Measurements from ENCODE around the gene DHRS3.

Gene DHRS3

GRCh38 chr1:12644237-12644636 is 26.2 kb upstream of the DHRS3 start:
- Histone ChIP-seq H2BK5ac (ENCODE audit: low read depth, low read length, poor library complexity, severe bottlenecking) (no peak overlapping the region), H3K9me3 (ENCODE audit: control insufficient read depth, low read length) (peaks cover 14% of the 10 kb centered on the region), H3K4ac (ENCODE audit: low read depth in 1 of 2, low read length in 2 of 2) (no peak overlapping the region), H2AFZ (ENCODE audit: low read depth, low read length) (no peak overlapping the region), H3K23ac (ENCODE audit: low read length in 2 of 2) (no peak overlapping the region), H3K36me3 (ENCODE audit: control insufficient read depth in 1 of 2, insufficient read depth in 2 of 2, low read depth in 1 of 2, low read length in 2 of 2) (no peaks in the 10 kb centered on the region), H3K4me2 (ENCODE audit: low read length, poor library complexity, severe bottlenecking) (no peak overlapping the region), H4K91ac (ENCODE audit: low read length) (no peak overlapping the region), H3K9ac (ENCODE audit: low read length) (no peak overlapping the region), H3K4me3 (ENCODE audit: insufficient read depth in 1 of 2, low read depth in 1 of 2, low read length in 2 of 2) (no peak overlapping the region), H3K27ac (ENCODE audit: low read length, poor library complexity, severe bottlenecking) (no peak overlapping the region), H3K79me1 (replicated peaks; ENCODE audit: low read length, poor library complexity, severe bottlenecking) (no peaks in the 10 kb centered on the region), H2AK5ac (ENCODE audit: low read length, severe bottlenecking) (no peak overlapping the region), H3K14ac (ENCODE audit: low read length in 2 of 2) (no peak overlapping the region), H2BK120ac (ENCODE audit: low read depth, low read length) (no peak overlapping the region), H3K4me1 (ENCODE audit: control insufficient read depth, insufficient read depth, low read depth, low read length) (no peaks in the 10 kb centered on the region), H2BK12ac (ENCODE audit: low read length in 2 of 2) (no peak overlapping the region), H2BK15ac (ENCODE audit: low read depth, poor library complexity, severe bottlenecking) (no peak overlapping the region), H3K27me3 (ENCODE audit: control insufficient read depth in 1 of 2, insufficient read depth in 1 of 2, low read length in 2 of 2) (peaks cover 0 to 28% of the 10 kb centered on the region in 2 experiments), H4K8ac (ENCODE audit: low read length) (no peak overlapping the region), H3K18ac (ENCODE audit: low read depth in 1 of 2, low read length in 2 of 2) (no peak overlapping the region)
- 91% methylated on average over 2 of the region's 2 CpGs for WGBS
- no peak for DNase-seq

- no peak within 1 kb of the TSS for H2BK12ac ChIP-seq (ENCODE audit: low read length in 2 of 2)
- no peak within 1 kb of the TSS for H3K14ac ChIP-seq (ENCODE audit: low read length in 2 of 2)
- H3K27me3 ChIP-seq (ENCODE audit: control insufficient read depth in 1 of 2, insufficient read depth in 1 of 2, low read length in 2 of 2): peaks cover 0 to 23% of the 10 kb centered on the region in 2 experiments
- no peak within 1 kb of the TSS for H3K27ac ChIP-seq (ENCODE audit: low read length, poor library complexity, severe bottlenecking)
- no peak for DNase-seq
- no peak within 1 kb of the TSS for H4K91ac ChIP-seq (ENCODE audit: low read length)
- H3K4ac ChIP-seq (ENCODE audit: low read depth in 1 of 2, low read length in 2 of 2): no peak within 1 kb of the TSS
- no peaks in the 10 kb centered on the region for H3K4me1 ChIP-seq (ENCODE audit: control insufficient read depth, insufficient read depth, low read depth, low read length)
- no peak within 1 kb of the TSS for H2AK5ac ChIP-seq (ENCODE audit: low read length, severe bottlenecking)
- H3K18ac ChIP-seq (ENCODE audit: low read depth in 1 of 2, low read length in 2 of 2): no peak within 1 kb of the TSS
- H3K4me3 ChIP-seq (ENCODE audit: insufficient read depth in 1 of 2, low read depth in 1 of 2, low read length in 2 of 2): no peak within 1 kb of the TSS
- no peak within 1 kb of the TSS for H2BK5ac ChIP-seq (ENCODE audit: low read depth, low read length, poor library complexity, severe bottlenecking)
- H4K8ac ChIP-seq (ENCODE audit: low read length): no peak within 1 kb of the TSS
- no peak within 1 kb of the TSS for H3K4me2 ChIP-seq (ENCODE audit: low read length, poor library complexity, severe bottlenecking)
- no peak within 1 kb of the TSS for H2AFZ ChIP-seq (ENCODE audit: low read depth, low read length)
- H3K36me3 ChIP-seq (ENCODE audit: control insufficient read depth in 1 of 2, insufficient read depth in 2 of 2, low read depth in 1 of 2, low read length in 2 of 2): no peaks in the 10 kb centered on the region
- WGBS: 74% methylated on average over 7 of the region's 7 CpGs
- H3K9me3 ChIP-seq (ENCODE audit: control insufficient read depth, low read length): peaks cover 19% of the 10 kb centered on the region
- no peak within 1 kb of the TSS for H3K23ac ChIP-seq (ENCODE audit: low read length in 2 of 2)
- H3K9ac ChIP-seq (ENCODE audit: low read length): no peak within 1 kb of the TSS
- no peak within 1 kb of the TSS for H2BK120ac ChIP-seq (ENCODE audit: low read depth, low read length)
- H3K79me1 ChIP-seq (replicated peaks; ENCODE audit: low read length, poor library complexity, severe bottlenecking): no peaks in the 10 kb centered on the region
- no peak within 1 kb of the TSS for H2BK15ac ChIP-seq (ENCODE audit: low read depth, poor library complexity, severe bottlenecking)
Observed at GRCh38 chr1:12643785-12644184, 25.8 kb upstream of the DHRS3 start, which contains the start of gene AADACL4. TSS of gene AADACL4 (plus strand) at chr1:12644085. CDS start at chr1:12644547, 462 bp downstream.

GRCh38 chr1:12643079-12643478 is 25.1 kb upstream of the DHRS3 start:
- Histone ChIP-seq H3K4me2 (ENCODE audit: low read length, poor library complexity, severe bottlenecking) (no peak overlapping the region), H4K91ac (ENCODE audit: low read length) (no peak overlapping the region), H2AFZ (ENCODE audit: low read depth, low read length) (no peak overlapping the region), H2BK15ac (ENCODE audit: low read depth, poor library complexity, severe bottlenecking) (no peak overlapping the region), H2BK120ac (ENCODE audit: low read depth, low read length) (no peak overlapping the region), H3K9me3 (ENCODE audit: control insufficient read depth, low read length) (peaks cover 24% of the 10 kb centered on the region), H3K4me3 (ENCODE audit: insufficient read depth in 1 of 2, low read depth in 1 of 2, low read length in 2 of 2) (no peak overlapping the region), H3K27me3 (ENCODE audit: control insufficient read depth in 1 of 2, insufficient read depth in 1 of 2, low read length in 2 of 2) (peaks cover 0 to 20% of the 10 kb centered on the region in 2 experiments), H3K18ac (ENCODE audit: low read depth in 1 of 2, low read length in 2 of 2) (no peak overlapping the region), H3K79me1 (replicated peaks; ENCODE audit: low read length, poor library complexity, severe bottlenecking) (no peaks in the 10 kb centered on the region), H2BK5ac (ENCODE audit: low read depth, low read length, poor library complexity, severe bottlenecking) (no peak overlapping the region), H3K9ac (ENCODE audit: low read length) (no peak overlapping the region), H3K4me1 (ENCODE audit: control insufficient read depth, insufficient read depth, low read depth, low read length) (no peaks in the 10 kb centered on the region), H3K23ac (ENCODE audit: low read length in 2 of 2) (no peak overlapping the region), H3K4ac (ENCODE audit: low read depth in 1 of 2, low read length in 2 of 2) (no peak overlapping the region), H3K27ac (ENCODE audit: low read length, poor library complexity, severe bottlenecking) (no peak overlapping the region), H3K14ac (ENCODE audit: low read length in 2 of 2) (no peak overlapping the region), H4K8ac (ENCODE audit: low read length) (no peak overlapping the region), H2AK5ac (ENCODE audit: low read length, severe bottlenecking) (no peak overlapping the region), H2BK12ac (ENCODE audit: low read length in 2 of 2) (no peak overlapping the region), H3K36me3 (ENCODE audit: control insufficient read depth in 1 of 2, insufficient read depth in 2 of 2, low read depth in 1 of 2, low read length in 2 of 2) (no peaks in the 10 kb centered on the region)
- no peak for DNase-seq
- 75% methylated on average over 1 of the region's 2 CpGs for WGBS

GRCh38 chr1:12640958-12641272 is 22.9 kb upstream of the DHRS3 start:
- Histone ChIP-seq H2AFZ (ENCODE audit: low read depth, low read length) (no peak overlapping the region), H3K27me3 (ENCODE audit: control insufficient read depth in 1 of 2, insufficient read depth in 1 of 2, low read length in 2 of 2) (peaks cover 0 to 12% of the 10 kb centered on the region in 2 experiments), H3K4me2 (ENCODE audit: low read length, poor library complexity, severe bottlenecking) (no peak overlapping the region), H2BK120ac (ENCODE audit: low read depth, low read length) (no peak overlapping the region), H3K9ac (ENCODE audit: low read length) (no peak overlapping the region), H3K9me3 (ENCODE audit: control insufficient read depth, low read length) (peaks cover 26% of the 10 kb centered on the region), H3K27ac (ENCODE audit: low read length, poor library complexity, severe bottlenecking) (no peak overlapping the region), H3K4me1 (ENCODE audit: control insufficient read depth, insufficient read depth, low read depth, low read length) (peaks cover 10% of the 10 kb centered on the region), H3K23ac (ENCODE audit: low read length in 2 of 2) (no peak overlapping the region), H2BK12ac (ENCODE audit: low read length in 2 of 2) (no peak overlapping the region), H2BK15ac (ENCODE audit: low read depth, poor library complexity, severe bottlenecking) (no peak overlapping the region), H2BK5ac (ENCODE audit: low read depth, low read length, poor library complexity, severe bottlenecking) (no peak overlapping the region), H3K14ac (ENCODE audit: low read length in 2 of 2) (no peak overlapping the region), H3K18ac (ENCODE audit: low read depth in 1 of 2, low read length in 2 of 2) (no peak overlapping the region), H4K91ac (ENCODE audit: low read length) (no peak overlapping the region), H3K4ac (ENCODE audit: low read depth in 1 of 2, low read length in 2 of 2) (no peak overlapping the region), H3K36me3 (ENCODE audit: control insufficient read depth in 1 of 2, insufficient read depth in 2 of 2, low read depth in 1 of 2, low read length in 2 of 2) (no peaks in the 10 kb centered on the region), H2AK5ac (ENCODE audit: low read length, severe bottlenecking) (no peak overlapping the region), H3K4me3 (ENCODE audit: insufficient read depth in 1 of 2, low read depth in 1 of 2, low read length in 2 of 2) (no peak overlapping the region), H3K79me1 (replicated peaks; ENCODE audit: low read length, poor library complexity, severe bottlenecking) (no peaks in the 10 kb centered on the region), H4K8ac (ENCODE audit: low read length) (no peak overlapping the region)
- no peak for DNase-seq
